GM12878 (cell line): ENCODE data around the gene TOMM34.

ENCODE experiments used
- ATF2 ChIP-seq: IDR thresholded peaks from 2 replicates; pipeline ENCODE4 v1.6.1; 2012; ENCODE audit warnings: low read length, inconsistent platforms
- EGR1 ChIP-seq, 2 experiments: IDR thresholded peaks; 1 replicate in 1 of 2; 2 replicates in 1 of 2; pipeline ENCODE4 v1.6.1; 2011 to 2012; ENCODE audit warnings: low read depth in 2 of 2, low read length in 2 of 2, borderline replicate concordance in 1 of 2, mild to moderate bottlenecking in 1 of 2, moderate library complexity in 1 of 2
- EZH2 ChIP-seq: IDR thresholded peaks from 2 replicates; pipeline ENCODE4 v1.6.1; 2012; ENCODE audit warnings: low read depth, mild to moderate bottlenecking, control low read depth, inconsistent platforms, low read length, borderline replicate concordance; ENCODE audit not compliant: control insufficient read depth
- HDAC6 ChIP-seq: fragments of 200-600 bp; sonication (generic); IDR thresholded peaks from one replicate; pipeline ENCODE4 v1.8.0; 2017; ENCODE audit warnings: antibody characterized with exemption; ENCODE audit not compliant: unreplicated experiment
- HDGF ChIP-seq: fragments of 450-650 bp; IDR thresholded peaks from 2 replicates; pipeline ENCODE4 v1.6.1; 2016; ENCODE audit warnings: antibody characterized with exemption
- IRF3 ChIP-seq: fragments of 450-650 bp; IDR thresholded peaks from 2 replicates; pipeline ENCODE4 v1.6.1; 2014; ENCODE audit warnings: mild to moderate bottlenecking
- POLR2A ChIP-seq: IDR thresholded peaks from 2 replicates; pipeline ENCODE4 v1.6.1; 2011; ENCODE audit warnings: low read depth, mild to moderate bottlenecking, low read length
- POLR2AphosphoS5 ChIP-seq: IDR thresholded peaks from 2 replicates; pipeline ENCODE4 v1.6.1; 2011; ENCODE audit warnings: mild to moderate bottlenecking, low read length, inconsistent platforms
- RBBP5 ChIP-seq: fragments of 200-600 bp; sonication (generic); conservative IDR thresholded peaks from 2 replicates; pipeline ENCODE4 v1.6.1; 2016
- SPI1 ChIP-seq: IDR thresholded peaks from 2 replicates; pipeline ENCODE4 v1.6.1; 2011; ENCODE audit warnings: low read depth, mild to moderate bottlenecking, low read length, moderate library complexity, borderline replicate concordance; ENCODE audit not compliant: insufficient read depth
- TF ChIP-seq, protein P1 (sequence below), 3 experiments: IDR thresholded peaks in 2 of 3; conservative IDR thresholded peaks in 1 of 3; 2 replicates each; pipeline ENCODE4 v1.5.1; 2011; ENCODE audit warnings: low read depth in 3 of 3, low read length in 3 of 3, mild to moderate bottlenecking in 3 of 3, control low read depth in 2 of 3, moderate library complexity in 2 of 3, inconsistent platforms in 1 of 3, mixed read lengths in 1 of 3; ENCODE audit not compliant: control insufficient read depth in 2 of 3, insufficient read depth in 1 of 3; ENCODE audit errors: extremely low read depth in 1 of 3

- no peak for TF ChIP-seq EZH2
- no peak for TF ChIP-seq HDGF
- TF ChIP-seq IRF3 = no peak
- no peak for TF ChIP-seq SPI1
- TF ChIP-seq POLR2A = no peak
- TF ChIP-seq RBBP5 = no peak
- no peak for TF ChIP-seq ATF2
- no peak for TF ChIP-seq HDAC6
- no peak for TF ChIP-seq EGR1 (IDR thresholded peaks at IDR 0.05; ENCODE audit: borderline replicate concordance in 1 of 2, low read depth in 2 of 2, low read length in 2 of 2)
- TF ChIP-seq POLR2AphosphoS5 = no peak
- TF ChIP-seq, protein P1, sequence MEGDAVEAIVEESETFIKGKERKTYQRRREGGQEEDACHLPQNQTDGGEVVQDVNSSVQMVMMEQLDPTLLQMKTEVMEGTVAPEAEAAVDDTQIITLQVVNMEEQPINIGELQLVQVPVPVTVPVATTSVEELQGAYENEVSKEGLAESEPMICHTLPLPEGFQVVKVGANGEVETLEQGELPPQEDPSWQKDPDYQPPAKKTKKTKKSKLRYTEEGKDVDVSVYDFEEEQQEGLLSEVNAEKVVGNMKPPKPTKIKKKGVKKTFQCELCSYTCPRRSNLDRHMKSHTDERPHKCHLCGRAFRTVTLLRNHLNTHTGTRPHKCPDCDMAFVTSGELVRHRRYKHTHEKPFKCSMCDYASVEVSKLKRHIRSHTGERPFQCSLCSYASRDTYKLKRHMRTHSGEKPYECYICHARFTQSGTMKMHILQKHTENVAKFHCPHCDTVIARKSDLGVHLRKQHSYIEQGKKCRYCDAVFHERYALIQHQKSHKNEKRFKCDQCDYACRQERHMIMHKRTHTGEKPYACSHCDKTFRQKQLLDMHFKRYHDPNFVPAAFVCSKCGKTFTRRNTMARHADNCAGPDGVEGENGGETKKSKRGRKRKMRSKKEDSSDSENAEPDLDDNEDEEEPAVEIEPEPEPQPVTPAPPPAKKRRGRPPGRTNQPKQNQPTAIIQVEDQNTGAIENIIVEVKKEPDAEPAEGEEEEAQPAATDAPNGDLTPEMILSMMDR (IDR thresholded peaks at IDR 0.05 in 2 of 3, conservative IDR thresholded peaks at IDR 0.05 in 1 of 3; ENCODE audit: control insufficient read depth in 2 of 3, extremely low read depth in 1 of 3, insufficient read depth in 1 of 3, low read depth in 3 of 3, low read length in 3 of 3) = no peak
These were observed 21.6 kb downstream of the TOMM34 start for GRCh38 chr20:44938637-44939036.
